IMR-90 (cell line): ENCODE data around the gene TENM4.

Experiments
- POLR2A ChIP-seq: IDR thresholded peaks from 2 replicates; pipeline ENCODE4 v1.6.1; 2012; ENCODE audit warnings: mild to moderate bottlenecking, low read depth, low read length
- RAD21 ChIP-seq: IDR thresholded peaks from 2 replicates; pipeline ENCODE4 v1.6.1; 2012; ENCODE audit warnings: low read length, improper control_type of control experiment
- USF2 ChIP-seq: fragments of 150-350 bp; IDR thresholded peaks from 2 replicates; pipeline ENCODE4 v1.6.1; 2017; ENCODE audit warnings: mild to moderate bottlenecking, antibody characterized with exemption, low read length, low read depth
- TF ChIP-seq, protein P1 (sequence below): conservative IDR thresholded peaks from 2 replicates; pipeline ENCODE4 v1.5.1; 2012; ENCODE audit warnings: mild to moderate bottlenecking, low read depth, low read length, improper control_type of control experiment

DNA sequence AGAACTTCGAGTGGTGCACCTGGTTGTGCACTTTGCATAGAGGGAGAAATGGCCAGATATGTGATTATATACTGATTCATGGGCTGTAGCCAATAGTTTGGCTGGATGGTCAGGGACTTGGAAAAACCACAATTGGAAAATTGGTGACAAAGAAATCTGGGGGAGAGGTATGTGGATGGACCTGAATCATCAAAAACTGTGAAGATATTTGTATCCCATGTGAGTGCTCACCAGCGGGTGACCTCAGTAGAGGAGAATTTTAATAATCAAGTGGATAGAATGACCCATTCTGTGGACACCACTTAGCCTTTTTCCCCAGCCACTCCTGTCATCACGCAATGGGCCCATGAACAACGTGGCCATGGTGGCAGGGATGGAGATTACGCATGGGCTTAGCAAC lies 818.2 kb downstream of the TENM4 start:
- TF ChIP-seq USF2 (no peak), RAD21 (no peak), POLR2A (no peak)
- TF ChIP-seq, protein P1, sequence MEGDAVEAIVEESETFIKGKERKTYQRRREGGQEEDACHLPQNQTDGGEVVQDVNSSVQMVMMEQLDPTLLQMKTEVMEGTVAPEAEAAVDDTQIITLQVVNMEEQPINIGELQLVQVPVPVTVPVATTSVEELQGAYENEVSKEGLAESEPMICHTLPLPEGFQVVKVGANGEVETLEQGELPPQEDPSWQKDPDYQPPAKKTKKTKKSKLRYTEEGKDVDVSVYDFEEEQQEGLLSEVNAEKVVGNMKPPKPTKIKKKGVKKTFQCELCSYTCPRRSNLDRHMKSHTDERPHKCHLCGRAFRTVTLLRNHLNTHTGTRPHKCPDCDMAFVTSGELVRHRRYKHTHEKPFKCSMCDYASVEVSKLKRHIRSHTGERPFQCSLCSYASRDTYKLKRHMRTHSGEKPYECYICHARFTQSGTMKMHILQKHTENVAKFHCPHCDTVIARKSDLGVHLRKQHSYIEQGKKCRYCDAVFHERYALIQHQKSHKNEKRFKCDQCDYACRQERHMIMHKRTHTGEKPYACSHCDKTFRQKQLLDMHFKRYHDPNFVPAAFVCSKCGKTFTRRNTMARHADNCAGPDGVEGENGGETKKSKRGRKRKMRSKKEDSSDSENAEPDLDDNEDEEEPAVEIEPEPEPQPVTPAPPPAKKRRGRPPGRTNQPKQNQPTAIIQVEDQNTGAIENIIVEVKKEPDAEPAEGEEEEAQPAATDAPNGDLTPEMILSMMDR: no peak
